Mucosa of gallbladder (tissue), 1 donor: Measurements from ENCODE around the gene ACACB. TPM values are rescaled to one million over a fixed set of nuclear protein-coding genes. Genes with fewer than 3 reads are reported as not detected.

Experiments
- DNase-seq: peaks from one replicate; pipeline ENCODE4 v3.0.0-alpha.2; 2020; ENCODE audit warnings: low spot score
- total RNA-seq: library from RNA; stranded (reverse); gene quantifications from one replicate; pipeline ENCODE4 v1.2.1, GENCODE V29; 2021
- donor health status: DM: no; HTN: no; CAD: no.

ACACB gene
- total RNA-seq = 56.9 TPM

GRCh38 chr12:109115758-109116610, at the start of gene ACACB:
ACACB (plus strand) TSS chr12:109116587; CDS start chr12:109139406, 22,819 bp downstream.
- DNase-seq = peak; percentile 71

- DNase-seq = peak; percentile 51
These were observed 46.8 kb upstream of the ACACB start for GRCh38 chr12:109069307-109070271.

DNA sequence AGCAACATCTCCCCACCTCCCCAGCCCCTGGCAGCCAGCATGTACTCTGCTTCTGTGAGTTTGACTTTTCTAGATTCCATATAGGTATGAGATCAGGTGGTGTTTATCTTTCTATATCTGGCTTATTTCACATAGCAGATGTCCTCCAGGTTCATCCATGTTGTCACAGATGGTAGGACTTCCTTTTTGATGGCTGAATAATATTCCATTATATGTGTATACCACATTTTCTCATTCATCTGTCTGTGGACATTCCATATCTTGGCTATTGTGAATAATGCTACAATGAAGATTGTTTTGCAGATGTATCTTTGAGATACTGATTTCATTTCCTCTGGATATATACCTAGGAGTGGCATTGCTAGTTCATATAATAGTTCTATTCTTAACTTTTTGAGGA, 41.5 kb upstream of the ACACB start:
- DNase-seq = no peak

GRCh38 chr12:109082751-109083150, 33.6 kb upstream of the ACACB start:
- no peak for DNase-seq

DNA sequence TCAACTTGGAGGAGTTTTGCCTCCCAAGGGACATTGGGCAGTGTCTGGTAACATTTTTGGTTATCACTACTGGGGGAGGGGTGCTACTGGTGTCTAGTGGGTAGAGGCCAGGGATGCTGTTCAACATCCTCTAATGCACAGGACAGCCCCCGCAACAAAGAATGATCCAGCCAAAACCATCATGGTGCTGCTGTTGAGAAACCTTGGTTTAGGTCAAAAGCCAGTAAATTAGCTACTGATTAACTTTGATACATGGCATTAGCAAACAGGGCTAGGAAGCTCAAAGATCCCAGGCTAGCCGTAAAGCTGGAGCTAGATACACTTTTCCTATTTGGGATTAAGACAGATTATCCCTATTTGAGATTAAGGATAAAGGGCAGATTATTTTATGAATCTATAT, 32.0 kb upstream of the ACACB start:
- DNase-seq = no peak

GRCh38 chr12:109085590-109085989, 30.8 kb upstream of the ACACB start:
- no peak for DNase-seq

- DNase-seq = no peak
These were observed 29.1 kb upstream of the ACACB start for GRCh38 chr12:109087250-109087649.

- no peak for DNase-seq
These were observed 27.6 kb upstream of the ACACB start for GRCh38 chr12:109088818-109089217.

DNA sequence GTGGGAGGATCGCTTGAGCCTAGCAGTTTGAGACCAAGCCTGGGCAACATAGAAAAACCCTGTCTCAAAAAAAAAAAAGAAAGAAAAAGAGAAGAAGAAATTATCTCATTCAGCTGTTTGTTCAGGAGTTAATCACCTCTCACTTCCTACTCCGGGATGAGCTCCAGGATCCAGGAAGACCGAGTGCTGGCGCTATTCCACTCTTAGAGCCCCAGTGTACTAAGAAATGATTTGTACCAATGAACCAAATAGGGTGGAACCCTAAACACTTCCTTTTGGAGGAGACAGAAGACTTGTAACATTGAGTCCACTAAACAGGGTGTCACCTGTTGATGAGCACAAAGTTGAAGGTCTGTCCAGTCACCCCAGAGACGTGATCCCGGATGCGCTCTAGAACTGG, 26.7 kb upstream of the ACACB start:
- no peak for DNase-seq

- no peak for DNase-seq
These were observed 23.8 kb upstream of the ACACB start for GRCh38 chr12:109092497-109093021.

DNA sequence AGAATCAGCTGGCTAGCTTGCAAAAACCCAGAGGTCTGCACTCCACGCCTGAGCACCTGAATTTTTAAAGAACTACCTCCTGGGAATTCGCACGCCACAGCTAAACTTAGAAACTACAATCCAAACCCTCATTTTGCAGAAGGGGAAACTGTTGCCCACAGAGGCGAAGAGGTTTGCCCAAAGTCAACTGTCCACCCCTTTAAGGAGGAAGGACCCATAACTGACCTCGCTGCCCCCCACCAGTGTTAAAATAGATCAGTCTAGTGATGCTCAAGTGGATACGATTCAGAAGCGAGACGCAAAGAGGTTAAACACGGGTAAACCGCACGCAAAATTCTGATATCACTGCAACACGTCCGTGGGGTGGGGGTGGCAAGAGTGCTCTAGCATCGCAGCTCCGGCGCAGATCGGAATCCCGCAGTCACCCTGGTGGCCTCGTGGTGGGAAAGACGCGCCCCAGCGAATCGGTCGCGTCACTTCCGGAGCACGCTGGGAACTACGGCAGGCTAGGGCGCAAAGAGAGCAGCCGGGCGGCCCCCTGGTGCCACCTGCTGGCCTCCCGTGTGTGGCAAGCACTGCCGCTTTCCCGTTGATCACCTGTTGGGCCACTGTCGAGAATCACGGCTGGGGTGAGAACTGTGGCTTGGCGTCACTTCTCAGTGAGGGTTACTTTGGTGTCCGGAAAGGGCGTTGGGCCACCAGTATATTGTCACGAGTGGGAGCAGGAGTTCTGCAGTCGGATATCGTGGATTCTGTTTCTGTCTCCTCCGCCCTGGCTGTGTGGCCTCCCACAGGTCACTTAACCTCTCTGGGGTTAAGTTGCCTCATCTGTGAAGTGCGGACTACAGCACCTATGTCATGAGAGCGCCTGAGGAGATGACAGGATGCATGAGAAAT, 23.1 kb upstream of the ACACB start, which contains the start of gene ALKBH2:
Gene ALKBH2, minus strand, starts transcription at position 451 of the 897 bp plus-strand sequence. CDS start 686 bp downstream, outside the sequence.
- DNase-seq = peak; percentile 93

- DNase-seq = no peak
These were observed 19.3 kb upstream of the ACACB start for GRCh38 chr12:109097140-109097434.

DNA sequence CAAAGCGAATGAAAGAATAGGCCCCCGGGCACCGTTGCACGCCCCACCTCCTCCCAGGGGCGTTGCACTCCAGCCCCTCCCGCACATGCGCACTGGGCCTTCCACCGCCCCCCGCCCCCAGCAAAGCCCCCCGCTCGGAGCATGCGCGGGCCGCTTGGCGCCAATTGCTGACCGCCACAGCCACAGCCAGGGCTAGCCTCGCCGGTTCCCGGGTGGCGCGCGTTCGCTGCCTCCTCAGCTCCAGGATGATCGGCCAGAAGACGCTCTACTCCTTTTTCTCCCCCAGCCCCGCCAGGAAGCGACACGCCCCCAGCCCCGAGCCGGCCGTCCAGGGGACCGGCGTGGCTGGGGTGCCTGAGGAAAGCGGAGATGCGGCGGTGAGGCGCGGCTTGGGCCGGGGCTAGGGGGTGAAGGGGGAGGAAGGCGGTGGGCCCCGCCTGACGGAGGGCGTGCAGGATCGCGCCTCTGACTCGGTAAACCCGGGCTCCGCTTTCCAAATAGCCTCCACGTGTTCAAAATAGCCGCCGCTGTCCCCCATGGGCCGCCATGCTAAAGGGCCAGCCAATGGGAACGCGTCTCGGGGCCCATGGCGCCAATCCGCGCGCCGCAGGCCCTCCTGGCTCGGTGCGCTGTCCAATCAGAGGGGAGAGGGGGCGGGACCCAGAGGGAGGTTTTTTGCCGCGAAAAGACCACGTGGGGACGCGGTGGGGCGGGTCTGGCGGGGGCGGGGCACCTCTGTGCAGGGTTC, 18.8 kb upstream of the ACACB start, which contains the start of gene UNG:
Gene UNG, plus strand, starts transcription at position 163 of the 748 bp plus-strand sequence. Its CDS starts 83 bp downstream, at position 246.
- peak; percentile 98 for DNase-seq

DNA sequence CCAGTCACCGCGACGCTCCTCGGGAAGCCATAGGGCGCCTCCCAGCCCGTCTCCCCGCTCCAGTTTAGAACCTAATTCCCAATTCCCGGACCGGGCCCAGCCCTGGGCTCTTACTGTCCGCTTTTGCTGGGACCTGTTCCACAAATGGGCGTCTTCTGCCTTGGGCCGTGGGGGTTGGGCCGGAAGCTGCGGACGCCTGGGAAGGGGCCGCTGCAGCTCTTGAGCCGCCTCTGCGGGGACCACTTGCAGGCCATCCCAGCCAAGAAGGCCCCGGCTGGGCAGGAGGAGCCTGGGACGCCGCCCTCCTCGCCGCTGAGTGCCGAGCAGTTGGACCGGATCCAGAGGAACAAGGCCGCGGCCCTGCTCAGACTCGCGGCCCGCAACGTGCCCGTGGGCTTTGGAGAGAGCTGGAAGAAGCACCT, 18.2 kb upstream of the ACACB start:
- DNase-seq = no peak

- DNase-seq = no peak
These were observed 17.7 kb upstream of the ACACB start for GRCh38 chr12:109098651-109099050.

GRCh38 chr12:109099431-109100020, 16.9 kb upstream of the ACACB start:
- DNase-seq = no peak

- DNase-seq = no peak
These were observed 15.6 kb upstream of the ACACB start for GRCh38 chr12:109100741-109101140.

DNA sequence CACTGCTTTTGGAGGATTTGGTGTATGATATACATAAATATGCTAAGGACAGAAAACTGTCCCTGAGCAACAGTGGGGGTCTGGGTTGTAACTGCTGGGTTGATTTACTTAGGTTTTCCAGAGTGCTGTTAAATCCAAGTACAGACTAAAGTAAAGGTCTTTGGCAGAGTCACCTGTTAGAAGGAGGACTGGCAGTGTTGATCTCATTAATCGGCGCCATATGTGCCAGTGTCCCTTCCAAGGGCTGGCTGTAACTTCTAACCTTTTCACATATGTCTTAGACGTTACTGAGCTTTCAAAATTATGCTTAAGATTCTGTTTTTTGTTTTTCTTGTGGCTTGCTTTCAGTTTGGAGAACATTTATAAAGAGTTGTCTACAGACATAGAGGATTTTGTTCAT, 13.9 kb upstream of the ACACB start:
- DNase-seq = no peak

DNA sequence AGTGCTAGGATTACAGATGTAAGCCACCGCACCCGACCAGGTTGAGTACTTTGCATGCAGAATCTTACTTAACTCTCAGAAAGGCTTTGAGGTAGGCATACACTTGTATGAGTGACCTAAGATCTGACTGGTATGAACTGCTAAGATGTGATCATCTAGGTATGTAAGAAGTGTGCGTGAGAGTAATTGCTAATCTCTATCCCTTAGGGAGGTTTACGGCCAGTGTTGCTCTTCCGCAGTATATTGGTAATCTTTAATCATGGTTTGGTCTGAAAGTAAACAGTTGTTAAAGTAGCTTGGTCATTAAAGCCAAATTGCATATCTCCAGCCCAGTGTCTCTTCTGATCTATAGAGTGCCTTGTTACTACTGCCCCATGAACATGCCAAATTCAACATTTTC, 11.2 kb upstream of the ACACB start:
- DNase-seq = no peak

DNA sequence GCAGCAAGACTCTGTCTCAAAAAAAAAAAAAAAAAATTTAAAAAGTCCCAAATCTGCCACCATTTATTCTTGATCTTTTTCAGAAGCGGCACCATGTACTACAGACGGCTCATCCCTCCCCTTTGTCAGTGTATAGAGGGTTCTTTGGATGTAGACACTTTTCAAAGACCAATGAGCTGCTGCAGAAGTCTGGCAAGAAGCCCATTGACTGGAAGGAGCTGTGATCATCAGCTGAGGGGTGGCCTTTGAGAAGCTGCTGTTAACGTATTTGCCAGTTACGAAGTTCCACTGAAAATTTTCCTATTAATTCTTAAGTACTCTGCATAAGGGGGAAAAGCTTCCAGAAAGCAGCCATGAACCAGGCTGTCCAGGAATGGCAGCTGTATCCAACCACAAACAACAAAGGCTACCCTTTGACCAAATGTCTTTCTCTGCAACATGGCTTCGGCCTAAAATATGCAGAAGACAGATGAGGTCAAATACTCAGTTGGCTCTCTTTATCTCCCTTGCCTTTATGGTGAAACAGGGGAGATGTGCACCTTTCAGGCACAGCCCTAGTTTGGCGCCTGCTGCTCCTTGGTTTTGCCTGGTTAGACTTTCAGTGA, 6.5 kb upstream of the ACACB start:
- no peak for DNase-seq
